Colonic mucosa (tissue), 4 donors: Measurements from ENCODE around the gene KL. TPM values are rescaled to one million over a fixed set of nuclear protein-coding genes. Genes with fewer than 3 reads are reported as not detected.

ENCODE experiments used
- DNase-seq: peaks from one replicate; pipeline ENCODE4 v3.0.0-alpha.2; 2020
- H3K27ac ChIP-seq: fragments of 200-600 bp; one replicate; pipeline ENCODE4 v1.8.0; 2021
- H3K27me3 ChIP-seq: fragments of 200-600 bp; one replicate; pipeline ENCODE4 v1.8.0; 2021
- H3K36me3 ChIP-seq: fragments of 200-600 bp; one replicate; pipeline ENCODE4 v1.8.0; 2021
- H3K4me1 ChIP-seq: fragments of 200-600 bp; one replicate; pipeline ENCODE4 v1.8.0; 2021; ENCODE audit warnings: mild to moderate bottlenecking
- H3K4me3 ChIP-seq: fragments of 200-600 bp; one replicate; pipeline ENCODE4 v1.8.0; 2021
- H3K9ac ChIP-seq, 2 donors: one replicate each; pipeline ENCODE4 v1.7.0; 2013; ENCODE audit warnings: control low read depth in 2 of 2, low read depth in 2 of 2, low read length in 2 of 2
- H3K9me3 ChIP-seq: fragments of 200-600 bp; one replicate; pipeline ENCODE4 v1.8.0; 2021
- intact Hi-C: fragments of 100-400 bp; cut with DNase I; formaldehyde crosslinking; loops from one replicate; pipeline ENCODE4 v1.14.1; 2022
- total RNA-seq, 2 donors: library from RNA; stranded (reverse); fragmentation: NEBNext Ultra II Directional in 1 of 2; extraction: Animal tissue kit (Norgen Biotek cat#: 25700) in 1 of 2; gene quantifications; one replicate each; pipeline ENCODE4 v1.2.1, GENCODE V29; 2021
- TF ChIP-seq, protein P1 (sequence below): fragments of 200-600 bp; IDR thresholded peaks from one replicate; pipeline ENCODE4 v1.8.0; 2022; ENCODE audit warnings: antibody characterized with exemption, mild to moderate bottlenecking
- donor health status: healthy.
- donor health status: DM: no; HTN: no; CAD: no.
- donor health status: DM: no; HTN: no; CAD: no.

Gene KL
- total RNA-seq, 2 donors from 2014 or later = 0.57 to 1.9 TPM

DNA sequence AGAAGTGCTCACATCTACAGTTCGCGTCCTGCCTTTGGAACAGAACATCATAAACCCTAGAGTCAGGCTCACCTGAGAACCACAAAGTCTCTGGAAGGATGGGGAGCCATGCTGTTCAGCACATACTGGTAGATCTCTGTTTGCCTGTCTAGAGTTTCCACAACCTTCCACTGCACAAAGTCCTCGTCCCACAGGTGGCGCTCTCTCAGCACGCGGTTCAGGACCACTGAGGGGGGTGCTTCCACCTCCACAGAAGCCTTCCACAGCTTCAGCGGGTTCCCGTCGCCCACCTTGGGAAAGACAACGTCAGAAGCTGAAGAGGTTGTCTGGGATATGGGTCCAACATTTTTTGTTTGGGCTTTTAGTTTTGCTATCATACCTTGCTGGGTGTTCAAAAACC lies 93.6 kb downstream of the KL start:
- no peaks in the 10 kb centered on the region for H3K9me3 ChIP-seq
- no peaks in the 10 kb centered on the region for H3K36me3 ChIP-seq
- no peaks in the 10 kb centered on the region for H3K27me3 ChIP-seq
- TF ChIP-seq, protein P1, sequence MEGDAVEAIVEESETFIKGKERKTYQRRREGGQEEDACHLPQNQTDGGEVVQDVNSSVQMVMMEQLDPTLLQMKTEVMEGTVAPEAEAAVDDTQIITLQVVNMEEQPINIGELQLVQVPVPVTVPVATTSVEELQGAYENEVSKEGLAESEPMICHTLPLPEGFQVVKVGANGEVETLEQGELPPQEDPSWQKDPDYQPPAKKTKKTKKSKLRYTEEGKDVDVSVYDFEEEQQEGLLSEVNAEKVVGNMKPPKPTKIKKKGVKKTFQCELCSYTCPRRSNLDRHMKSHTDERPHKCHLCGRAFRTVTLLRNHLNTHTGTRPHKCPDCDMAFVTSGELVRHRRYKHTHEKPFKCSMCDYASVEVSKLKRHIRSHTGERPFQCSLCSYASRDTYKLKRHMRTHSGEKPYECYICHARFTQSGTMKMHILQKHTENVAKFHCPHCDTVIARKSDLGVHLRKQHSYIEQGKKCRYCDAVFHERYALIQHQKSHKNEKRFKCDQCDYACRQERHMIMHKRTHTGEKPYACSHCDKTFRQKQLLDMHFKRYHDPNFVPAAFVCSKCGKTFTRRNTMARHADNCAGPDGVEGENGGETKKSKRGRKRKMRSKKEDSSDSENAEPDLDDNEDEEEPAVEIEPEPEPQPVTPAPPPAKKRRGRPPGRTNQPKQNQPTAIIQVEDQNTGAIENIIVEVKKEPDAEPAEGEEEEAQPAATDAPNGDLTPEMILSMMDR = no peak
- no peak overlapping the region for H3K4me3 ChIP-seq
- intact Hi-C loops = no loop called here
- no peaks in the 10 kb centered on the region for H3K4me1 ChIP-seq
- no peak for DNase-seq
- no peak overlapping the region for H3K27ac ChIP-seq
- no peak overlapping the region for H3K9ac ChIP-seq

DNA sequence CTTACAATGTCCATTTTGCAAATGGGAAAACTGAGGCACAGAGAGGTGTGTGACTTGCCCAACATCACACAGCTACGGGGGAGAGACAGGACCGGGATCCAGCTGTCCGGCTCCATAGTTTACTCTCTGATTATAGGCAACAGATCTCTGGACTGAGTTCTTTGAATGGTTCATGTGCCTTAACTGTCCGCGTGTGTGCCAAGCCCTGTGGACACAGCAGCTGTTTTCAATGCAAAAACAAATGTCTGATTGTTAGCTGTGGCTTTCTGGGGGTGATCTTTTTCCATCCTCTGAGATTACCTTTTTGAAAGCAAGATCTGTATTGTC lies 94.1 kb downstream of the KL start:
- TF ChIP-seq, protein P1 = no peak
- intact Hi-C loops = no loop called here
- Histone ChIP-seq H3K4me1 (no peaks in the 10 kb centered on the region), H3K9me3 (no peaks in the 10 kb centered on the region), H3K4me3 (no peak overlapping the region), H3K9ac (no peak overlapping the region), H3K27ac (peak overlapping the region; percentile 15), H3K36me3 (no peaks in the 10 kb centered on the region), H3K27me3 (no peaks in the 10 kb centered on the region)
- no peak for DNase-seq

GRCh38 chr13:33110713-33111413 lies 94.6 kb downstream of the KL start:
- TF ChIP-seq, protein P1 = no peak
- Histone ChIP-seq H3K36me3 (no peaks in the 10 kb centered on the region), H3K9me3 (no peaks in the 10 kb centered on the region), H3K9ac (no peak overlapping the region), H3K4me1 (no peaks in the 10 kb centered on the region), H3K4me3 (no peak overlapping the region), H3K27ac (peak overlapping the region; percentile 15), H3K27me3 (no peaks in the 10 kb centered on the region)
- peak; percentile 33 for DNase-seq
- intact Hi-C loops = no loop called here

- H3K4me1 ChIP-seq = no peaks in the 10 kb centered on the region
- H3K4me3 ChIP-seq = no peak overlapping the region
- peak; percentile 51 for DNase-seq
- intact Hi-C loops = no loop called here
- H3K36me3 ChIP-seq = no peaks in the 10 kb centered on the region
- TF ChIP-seq, protein P1 = no peak
- peak overlapping the region; percentile 15 for H3K27ac ChIP-seq
- H3K27me3 ChIP-seq = no peaks in the 10 kb centered on the region
- no peaks in the 10 kb centered on the region for H3K9me3 ChIP-seq
- no peak overlapping the region for H3K9ac ChIP-seq
Measured at GRCh38 chr13:33111414-33112110, 95.3 kb downstream of the KL start.

DNA sequence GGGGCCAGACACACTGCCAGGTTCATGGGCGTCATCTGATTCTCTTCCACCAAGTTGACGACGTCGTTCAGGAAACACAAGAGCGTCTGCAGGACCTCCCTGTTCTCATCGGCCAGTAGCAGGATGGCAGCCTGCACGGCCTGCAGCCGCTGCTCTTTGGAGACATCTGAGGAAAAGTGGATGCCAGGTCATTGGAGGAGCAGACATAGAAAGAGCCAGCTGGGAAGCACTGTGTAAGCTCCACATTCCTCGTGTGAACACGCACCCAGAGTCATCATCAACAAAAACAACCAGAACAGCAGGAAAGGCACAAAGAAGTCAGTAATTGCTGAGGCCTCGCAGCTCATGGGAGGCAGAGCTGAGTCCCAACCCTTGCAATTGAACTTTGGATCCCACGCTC lies 96.5 kb downstream of the KL start:
- DNase-seq = no peak
- H3K9me3 ChIP-seq = no peaks in the 10 kb centered on the region
- intact Hi-C loops = no loop called here
- H3K27ac ChIP-seq = no peak overlapping the region
- no peak overlapping the region for H3K9ac ChIP-seq
- no peaks in the 10 kb centered on the region for H3K27me3 ChIP-seq
- TF ChIP-seq, protein P1 = no peak
- no peaks in the 10 kb centered on the region for H3K36me3 ChIP-seq
- H3K4me1 ChIP-seq = no peaks in the 10 kb centered on the region
- H3K4me3 ChIP-seq = no peak overlapping the region
